ENCODE data around the gene RALB. TPM values are rescaled to one million over a fixed set of nuclear protein-coding genes. Genes with fewer than 3 reads are reported as not detected.
"Not testable (repeated sequence)": the region's sequence is repeated elsewhere in the genome, so short reads cannot be mapped to it uniquely, and the experiment has no call there.

RALB gene
- total RNA-seq, 1 donor from 2014 or later = 56.0 TPM

GRCh38 chr2:120308038-120308910 is 55.6 kb downstream of the RALB start:
- H3K4me3 ChIP-seq (ENCODE audit: low read depth, low read length) = no peak overlapping the region
- no peak for TF ChIP-seq CTCF (conservative IDR thresholded peaks at IDR 0.05; ENCODE audit: low read depth, low read length)
- DNase-seq (ENCODE audit: low read depth) = no peak

GRCh38 chr2:120310136-120310535 is 57.5 kb downstream of the RALB start:
- no peak for TF ChIP-seq CTCF (conservative IDR thresholded peaks at IDR 0.05; ENCODE audit: low read depth, low read length)
- no peak for DNase-seq (ENCODE audit: low read depth)
- no peak overlapping the region for H3K4me3 ChIP-seq (ENCODE audit: low read depth, low read length)

- DNase-seq (ENCODE audit: low read depth); H3K4me3 ChIP-seq (ENCODE audit: low read depth, low read length): not testable (repeated sequence)
Measured at GRCh38 chr2:120310841-120311240, 58.2 kb downstream of the RALB start.

GRCh38 chr2:120312076-120312475 is 59.4 kb downstream of the RALB start:
- H3K4me3 ChIP-seq (ENCODE audit: low read depth, low read length) = no peak overlapping the region
- DNase-seq (ENCODE audit: low read depth) = no peak
- no peak for TF ChIP-seq CTCF (conservative IDR thresholded peaks at IDR 0.05; ENCODE audit: low read depth, low read length)

GRCh38 chr2:120312860-120313694 is 60.4 kb downstream of the RALB start:
- peak; percentile 46 for DNase-seq (ENCODE audit: low read depth)
- TF ChIP-seq CTCF (conservative IDR thresholded peaks at IDR 0.05; ENCODE audit: low read depth, low read length) = peak; percentile 95
- H3K4me3 ChIP-seq (ENCODE audit: low read depth, low read length) = peak overlapping the region; percentile 58

GRCh38 chr2:120313695-120314615 is 61.3 kb downstream of the RALB start:
- H3K4me3 ChIP-seq (ENCODE audit: low read depth, low read length) = peak overlapping the region; percentile 58
- no peak for TF ChIP-seq CTCF (conservative IDR thresholded peaks at IDR 0.05; ENCODE audit: low read depth, low read length)
- DNase-seq (ENCODE audit: low read depth) = no peak
